HepG2 (cell line): Measurements from ENCODE around the gene EXOC3L2. TPM values are rescaled to one million over a fixed set of nuclear protein-coding genes. Genes with fewer than 3 reads are reported as not detected.
A peak's percentile ranks its signal among the peaks of the same experiment; 100 is the strongest.

Experiments
- CREM ChIP-seq, 2 experiments: sonication (generic) in 1 of 2; formaldehyde crosslinking in 1 of 2; IDR thresholded peaks; 2 replicates each; pipeline versions ENCODE4 v1.4.0 to v1.6.1; 2016 to 2020; ENCODE audit warnings: antibody characterized with exemption in 1 of 2, mild to moderate bottlenecking in 1 of 2, missing genetic modification reagents in 1 of 2
- DNMT1 ChIP-seq: sonication (generic); formaldehyde crosslinking; IDR thresholded peaks from 2 replicates; pipeline ENCODE4 v1.5.1; 2020; ENCODE audit warnings: mild to moderate bottlenecking, missing genetic modification reagents
- DPF2 ChIP-seq: sonication (generic); formaldehyde crosslinking; IDR thresholded peaks from 2 replicates; pipeline ENCODE4 v1.4.0; 2020; ENCODE audit warnings: mild to moderate bottlenecking, low read depth, missing genetic modification reagents, borderline replicate concordance
- ETV6 ChIP-seq: sonication (generic); formaldehyde crosslinking; conservative IDR thresholded peaks from 2 replicates; pipeline ENCODE4 v1.4.0; 2020; ENCODE audit warnings: missing genetic modification reagents
- KAT7 ChIP-seq: IDR thresholded peaks from 2 replicates; pipeline ENCODE4 v1.6.1; 2018; ENCODE audit warnings: borderline replicate concordance, missing compliant biosample characterization
- KDM5B ChIP-seq: sonication (generic); formaldehyde crosslinking; IDR thresholded peaks from 2 replicates; pipeline ENCODE4 v1.4.0; 2020; ENCODE audit warnings: missing genetic modification reagents, mild to moderate bottlenecking, borderline replicate concordance
- NAIF1 ChIP-seq: sonication (generic); formaldehyde crosslinking; IDR thresholded peaks from 2 replicates; pipeline ENCODE4 v1.5.0; 2020; ENCODE audit warnings: mild to moderate bottlenecking, missing genetic modification reagents, borderline replicate concordance
- SRSF4 ChIP-seq: fragments of 200-400 bp; formaldehyde crosslinking; IDR thresholded peaks from one replicate; pipeline ENCODE4 v1.6.1; 2018; ENCODE audit warnings: mild to moderate bottlenecking, low read depth, low read length, moderate library complexity; ENCODE audit not compliant: poor library complexity, severe bottlenecking
- ZBTB7B ChIP-seq: sonication (generic); formaldehyde crosslinking; IDR thresholded peaks from 2 replicates; pipeline ENCODE4 v1.4.0; 2020; ENCODE audit warnings: missing genetic modification reagents
- ZFP36L1 ChIP-seq: sonication (generic); formaldehyde crosslinking; IDR thresholded peaks from 2 replicates; pipeline ENCODE4 v1.8.0; 2022; ENCODE audit warnings: mild to moderate bottlenecking, missing genetic modification reagents, moderate library complexity
- ZFP82 ChIP-seq: sonication (generic); formaldehyde crosslinking; IDR thresholded peaks from 2 replicates; pipeline ENCODE4 v1.5.1; 2020; ENCODE audit warnings: mild to moderate bottlenecking, missing genetic modification reagents, borderline replicate concordance
- ZNF160 ChIP-seq: sonication (generic); formaldehyde crosslinking; IDR thresholded peaks from 2 replicates; pipeline ENCODE4 v1.8.0; 2022; ENCODE audit warnings: mild to moderate bottlenecking, inconsistent platforms, missing genetic modification reagents
- ZNF589 ChIP-seq: sonication (generic); formaldehyde crosslinking; conservative IDR thresholded peaks from 2 replicates; pipeline ENCODE4 v1.8.0; 2022; ENCODE audit warnings: mild to moderate bottlenecking, moderate library complexity, missing genetic modification reagents
- ZNF660 ChIP-seq: sonication (generic); formaldehyde crosslinking; IDR thresholded peaks from 2 replicates; pipeline ENCODE4 v1.5.1; 2020; ENCODE audit warnings: mild to moderate bottlenecking, low read depth, missing genetic modification reagents, borderline replicate concordance
- ZSCAN31 ChIP-seq: sonication (generic); formaldehyde crosslinking; IDR thresholded peaks from 2 replicates; pipeline ENCODE4 v1.5.0; 2020; ENCODE audit warnings: low read depth, mild to moderate bottlenecking, missing genetic modification reagents
- polyA plus RNA-seq, 8 experiments: library from polyadenylated mRNA; depleted of rRNA in 3 of 8; stranded (reverse) in 7 of 8; unstranded in 1 of 8; fragments of >200 nt; fragmentation: Illumina TruSeq in 4 of 8; extraction: Trizol in 4 of 8; gene quantifications; 2 replicates each; pipeline versions ENCODE4 v1.2.1 to v1.2.3, GENCODE V29; 2011 to 2016; ENCODE audit warnings: low read depth in 4 of 8, missing spikeins in 1 of 8, mixed read lengths in 1 of 8; ENCODE audit not compliant: insufficient read depth in 1 of 8
- total RNA-seq, 5 experiments: library from RNA; depleted of rRNA; stranded (reverse); fragments of >200 nt; fragmentation: Illumina TruSeq; extraction: Trizol; gene quantifications; 2 replicates each; pipeline ENCODE4 v1.2.3, GENCODE V29; 2016; ENCODE audit warnings: low read depth in 1 of 5
- TF ChIP-seq, protein P1 (sequence below): sonication (generic); formaldehyde crosslinking; IDR thresholded peaks from 2 replicates; pipeline ENCODE4 v1.8.1; 2023; ENCODE audit warnings: mild to moderate bottlenecking, moderate library complexity, missing genetic modification reagents
- TF ChIP-seq, protein P2 (sequence below): sonication (generic); formaldehyde crosslinking; IDR thresholded peaks from 2 replicates; pipeline ENCODE4 v1.9.0; 2022; ENCODE audit warnings: low read depth, missing genetic modification reagents
- TF ChIP-seq, protein P3 (sequence below): sonication (generic); formaldehyde crosslinking; IDR thresholded peaks from one replicate; pipeline ENCODE4 v1.5.1; 2020; ENCODE audit warnings: mild to moderate bottlenecking, missing genetic modification reagents; ENCODE audit errors: not compliant biosample characterization
- TF ChIP-seq, protein P4 (sequence below): sonication (generic); formaldehyde crosslinking; IDR thresholded peaks from 2 replicates; pipeline ENCODE4 v1.8.0; 2022; ENCODE audit warnings: missing genetic modification reagents, low read depth, mild to moderate bottlenecking, borderline replicate concordance

The EXOC3L2 gene
- total and polyA plus RNA-seq, 2 of the 13 experiments (the other 11 are each of a cell fraction or from before 2014, with no cell fraction given), result 0.21 TPM; not detected in 1

DNA sequence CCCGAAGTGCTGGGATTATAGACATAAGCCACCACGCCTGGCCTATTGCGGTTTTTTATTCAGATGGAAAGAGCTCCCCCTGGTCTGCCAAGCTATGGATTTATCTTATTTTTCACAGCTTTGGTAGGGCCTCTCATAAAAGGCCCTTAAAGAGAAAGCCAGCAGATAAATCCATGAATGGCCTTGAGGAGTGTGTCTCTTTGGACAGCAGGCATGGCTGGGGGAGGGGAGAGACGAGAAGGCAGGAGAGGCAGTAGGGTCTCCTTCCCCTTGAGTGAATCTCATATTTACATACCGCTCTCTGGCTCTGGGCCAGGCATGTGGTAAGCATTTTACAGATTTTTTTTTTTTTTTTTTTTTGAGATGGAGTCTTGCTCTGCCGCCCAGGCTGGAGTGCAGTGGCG is 31.1 kb upstream of the EXOC3L2 start (continued):
- TF ChIP-seq ETV6 (CRISPR knock-in tag) (no peak), KDM5B (CRISPR knock-in tag) (no peak), ZNF589 (CRISPR knock-in tag) (no peak), NAIF1 (no peak), SRSF4 (no peak), ZBTB7B (CRISPR knock-in tag) (no peak), ZSCAN31 (CRISPR knock-in tag) (no peak), ZNF660 (CRISPR knock-in tag) (no peak), ZNF160 (CRISPR knock-in tag) (no peak), KAT7 (no peak), ZFP82 (CRISPR knock-in tag) (no peak), DNMT1 (no peak), ZFP36L1 (CRISPR knock-in tag) (no peak), CREM (IDR thresholded peaks at IDR 0.05) (0 out of 2 replicates have a peak, but pooled peaks have one; percentile 18), CREM (CRISPR knock-in tag; IDR thresholded peaks at IDR 0.05) (no peak), DPF2 (CRISPR knock-in tag) (no peak)
- TF ChIP-seq, protein P1, sequence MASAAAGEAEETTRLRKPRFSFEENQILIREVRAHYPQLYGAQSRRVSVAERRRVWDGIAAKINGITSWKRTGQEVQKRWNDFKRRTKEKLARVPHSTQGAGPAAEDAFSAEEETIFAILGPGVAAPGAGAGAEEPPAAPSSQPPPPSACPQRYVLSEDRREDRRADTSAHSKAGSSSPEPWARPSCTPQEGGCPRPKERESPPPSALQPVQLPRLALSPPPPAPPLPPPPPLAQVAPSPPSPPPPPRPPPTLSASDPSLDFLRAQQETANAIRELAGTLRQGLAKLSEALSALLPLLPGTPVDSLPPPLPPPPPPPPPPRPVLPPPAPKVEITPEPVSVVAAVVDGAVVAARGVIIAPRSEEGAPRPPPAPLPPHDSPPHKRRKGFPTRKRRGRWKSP (CRISPR knock-in tag), result no peak
- TF ChIP-seq, protein P2, sequence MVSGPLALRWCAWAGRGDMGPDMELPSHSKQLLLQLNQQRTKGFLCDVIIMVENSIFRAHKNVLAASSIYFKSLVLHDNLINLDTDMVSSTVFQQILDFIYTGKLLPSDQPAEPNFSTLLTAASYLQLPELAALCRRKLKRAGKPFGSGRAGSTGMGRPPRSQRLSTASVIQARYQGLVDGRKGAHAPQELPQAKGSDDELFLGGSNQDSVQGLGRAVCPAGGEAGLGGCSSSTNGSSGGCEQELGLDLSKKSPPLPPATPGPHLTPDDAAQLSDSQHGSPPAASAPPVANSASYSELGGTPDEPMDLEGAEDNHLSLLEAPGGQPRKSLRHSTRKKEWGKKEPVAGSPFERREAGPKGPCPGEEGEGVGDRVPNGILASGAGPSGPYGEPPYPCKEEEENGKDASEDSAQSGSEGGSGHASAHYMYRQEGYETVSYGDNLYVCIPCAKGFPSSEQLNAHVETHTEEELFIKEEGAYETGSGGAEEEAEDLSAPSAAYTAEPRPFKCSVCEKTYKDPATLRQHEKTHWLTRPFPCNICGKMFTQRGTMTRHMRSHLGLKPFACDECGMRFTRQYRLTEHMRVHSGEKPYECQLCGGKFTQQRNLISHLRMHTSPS (CRISPR knock-in tag), result no peak
- TF ChIP-seq, protein P3, sequence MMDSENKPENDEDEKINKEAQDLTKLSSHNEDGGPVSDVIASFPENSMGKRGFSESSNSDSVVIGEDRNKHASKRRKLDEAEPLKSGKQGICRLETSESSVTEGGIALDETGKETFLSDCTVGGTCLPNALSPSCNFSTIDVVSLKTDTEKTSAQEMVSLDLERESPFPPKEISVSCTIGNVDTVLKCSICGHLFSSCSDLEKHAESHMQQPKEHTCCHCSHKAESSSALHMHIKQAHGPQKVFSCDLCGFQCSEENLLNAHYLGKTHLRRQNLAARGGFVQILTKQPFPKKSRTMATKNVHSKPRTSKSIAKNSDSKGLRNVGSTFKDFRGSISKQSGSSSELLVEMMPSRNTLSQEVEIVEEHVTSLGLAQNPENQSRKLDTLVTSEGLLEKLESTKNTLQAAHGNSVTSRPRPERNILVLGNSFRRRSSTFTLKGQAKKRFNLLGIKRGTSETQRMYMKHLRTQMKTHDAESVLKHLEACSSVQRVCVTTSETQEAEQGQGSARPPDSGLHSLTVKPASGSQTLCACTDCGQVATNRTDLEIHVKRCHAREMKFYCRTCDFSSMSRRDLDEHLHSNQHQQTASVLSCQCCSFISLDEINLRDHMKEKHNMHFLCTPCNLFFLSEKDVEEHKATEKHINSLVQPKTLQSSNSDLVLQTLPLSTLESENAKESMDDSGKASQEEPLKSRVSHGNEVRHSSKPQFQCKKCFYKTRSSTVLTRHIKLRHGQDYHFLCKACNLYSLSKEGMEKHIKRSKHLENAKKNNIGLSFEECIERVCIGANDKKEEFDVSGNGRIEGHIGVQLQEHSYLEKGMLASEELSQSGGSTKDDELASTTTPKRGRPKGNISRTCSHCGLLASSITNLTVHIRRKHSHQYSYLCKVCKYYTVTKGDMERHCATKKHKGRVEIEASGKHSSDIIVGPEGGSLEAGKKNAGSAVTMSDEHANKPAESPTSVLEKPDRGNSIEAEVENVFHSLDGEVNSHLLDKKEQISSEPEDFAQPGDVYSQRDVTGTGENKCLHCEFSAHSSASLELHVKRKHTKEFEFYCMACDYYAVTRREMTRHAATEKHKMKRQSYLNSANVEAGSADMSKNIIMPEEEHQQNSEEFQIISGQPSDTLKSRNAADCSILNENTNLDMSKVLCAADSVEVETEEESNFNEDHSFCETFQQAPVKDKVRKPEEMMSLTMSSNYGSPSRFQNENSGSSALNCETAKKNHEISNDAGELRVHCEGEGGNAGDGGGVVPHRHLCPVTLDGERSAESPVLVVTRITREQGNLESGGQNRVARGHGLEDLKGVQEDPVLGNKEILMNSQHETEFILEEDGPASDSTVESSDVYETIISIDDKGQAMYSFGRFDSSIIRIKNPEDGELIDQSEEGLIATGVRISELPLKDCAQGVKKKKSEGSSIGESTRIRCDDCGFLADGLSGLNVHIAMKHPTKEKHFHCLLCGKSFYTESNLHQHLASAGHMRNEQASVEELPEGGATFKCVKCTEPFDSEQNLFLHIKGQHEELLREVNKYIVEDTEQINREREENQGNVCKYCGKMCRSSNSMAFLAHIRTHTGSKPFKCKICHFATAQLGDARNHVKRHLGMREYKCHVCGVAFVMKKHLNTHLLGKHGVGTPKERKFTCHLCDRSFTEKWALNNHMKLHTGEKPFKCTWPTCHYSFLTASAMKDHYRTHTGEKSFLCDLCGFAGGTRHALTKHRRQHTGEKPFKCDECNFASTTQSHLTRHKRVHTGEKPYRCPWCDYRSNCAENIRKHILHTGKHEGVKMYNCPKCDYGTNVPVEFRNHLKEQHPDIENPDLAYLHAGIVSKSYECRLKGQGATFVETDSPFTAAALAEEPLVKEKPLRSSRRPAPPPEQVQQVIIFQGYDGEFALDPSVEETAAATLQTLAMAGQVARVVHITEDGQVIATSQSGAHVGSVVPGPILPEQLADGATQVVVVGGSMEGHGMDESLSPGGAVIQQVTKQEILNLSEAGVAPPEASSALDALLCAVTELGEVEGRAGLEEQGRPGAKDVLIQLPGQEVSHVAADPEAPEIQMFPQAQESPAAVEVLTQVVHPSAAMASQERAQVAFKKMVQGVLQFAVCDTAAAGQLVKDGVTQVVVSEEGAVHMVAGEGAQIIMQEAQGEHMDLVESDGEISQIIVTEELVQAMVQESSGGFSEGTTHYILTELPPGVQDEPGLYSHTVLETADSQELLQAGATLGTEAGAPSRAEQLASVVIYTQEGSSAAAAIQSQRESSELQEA (CRISPR knock-in tag), result no peak
- TF ChIP-seq, protein P4, sequence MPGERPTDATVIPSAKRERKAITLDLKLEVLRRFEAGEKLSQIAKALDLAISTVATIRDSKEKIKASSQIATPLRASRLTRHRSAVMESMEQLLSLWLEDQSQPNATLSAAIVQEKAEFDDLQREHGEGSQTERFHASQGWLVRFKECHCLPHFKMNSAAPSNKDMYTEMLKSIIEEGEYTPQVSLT (CRISPR knock-in tag), result no peak
